Lung (tissue), 12 donors: ENCODE results near the gene PMM2. TPM values are rescaled to one million over a fixed set of nuclear protein-coding genes. Genes with fewer than 3 reads are reported as not detected.
A peak's percentile ranks its signal among the peaks of the same experiment; 100 is the strongest.
"Not testable (repeated sequence)": the region's sequence is repeated elsewhere in the genome, so short reads cannot be mapped to it uniquely, and the experiment has no call there.

Experiments used
- ATAC-seq: fragments of 200-7000 bp; cut with Tn5 transposase; one replicate; pipeline ENCODE4 v1.9.1; 2020; ENCODE audit warnings: moderate number of reproducible peaks; ENCODE audit not compliant: insufficient read depth, low FRiP score
- DNase-seq, 3 donors: peaks; one replicate each; pipeline ENCODE4 v3.0.0-alpha.2; 2013 to 2017
- H3K27ac ChIP-seq, 2 donors: one replicate each; pipeline ENCODE4 v1.5.1; 2013; ENCODE audit warnings: mild to moderate bottlenecking in 2 of 2, moderate library complexity in 2 of 2, control low read depth in 1 of 2, inconsistent platforms in 1 of 2, low read depth in 1 of 2, low read length in 1 of 2
- H3K27me3 ChIP-seq, 3 donors: one replicate each; pipeline ENCODE4 v1.5.1; 2013; ENCODE audit warnings: low read length in 2 of 3; ENCODE audit not compliant: control insufficient read depth in 3 of 3, insufficient read depth in 3 of 3
- H3K36me3 ChIP-seq, 4 donors: one replicate each; pipeline ENCODE4 v1.5.1; 2013; ENCODE audit warnings: low read length in 4 of 4, mild to moderate bottlenecking in 1 of 4, moderate library complexity in 1 of 4; ENCODE audit not compliant: control insufficient read depth in 4 of 4, insufficient read depth in 4 of 4
- H3K4me1 ChIP-seq, 5 donors: one replicate each; pipeline ENCODE4 v1.5.1; 2013; ENCODE audit warnings: low read length in 5 of 5, mild to moderate bottlenecking in 2 of 5, moderate library complexity in 1 of 5; ENCODE audit not compliant: control insufficient read depth in 5 of 5, insufficient read depth in 5 of 5
- H3K4me3 ChIP-seq: one replicate; pipeline ENCODE4 v1.5.1; 2013; ENCODE audit warnings: mild to moderate bottlenecking, control low read depth, moderate library complexity
- H3K9ac ChIP-seq, 2 donors: one replicate each; pipeline ENCODE4 v1.5.1; 2013; ENCODE audit warnings: low read length in 2 of 2, control low read depth in 1 of 2; ENCODE audit not compliant: insufficient read depth in 1 of 2
- H3K9me3 ChIP-seq, 4 donors: one replicate each; pipeline ENCODE4 v1.5.1; 2013; ENCODE audit warnings: low read length in 3 of 4, mild to moderate bottlenecking in 1 of 4, moderate library complexity in 1 of 4; ENCODE audit not compliant: control insufficient read depth in 4 of 4, insufficient read depth in 3 of 4
- CTCF ChIP-seq: IDR thresholded peaks from 2 replicates; pipeline ENCODE4 v1.5.1; 2012; ENCODE audit warnings: mild to moderate bottlenecking; ENCODE audit errors: control extremely low read depth, extremely low read depth
- WGBS, 2 donors: extraction: QIAGEN DNeasy Blood & Tissue Kit; methylation state at CpG; one replicate each; pipeline ENCODE4 v1.1.7; 2013; 5-methylcytosine and 5-hydroxymethylcytosine counted together
- polyA plus RNA-seq, 2 donors: library from polyadenylated mRNA; stranded (reverse); fragments of 200-250 nt; gene quantifications; one replicate each; pipeline ENCODE4 v1.2.1, GENCODE V29; 2013
- total RNA-seq, 2 donors: library from RNA; depleted of rRNA in 1 of 2; stranded (reverse); fragments of >200 nt in 1 of 2; gene quantifications; one replicate each; pipeline ENCODE4 v1.2.1, GENCODE V29; 2014 to 2021
- donor health status: control.
- donor health status: control.
- donor health status: Bipolar disorder and iron deficiency.
- donor health status: healthy.
- donor health status: DM: yes; HTN: yes; CAD: no.

Gene PMM2
- total and polyA plus RNA-seq, 4 donors, result 27.1 to 40.0 (median 32.0) TPM

GRCh38 chr16:8868416-8869211 lies 71.0 kb downstream of the PMM2 start, which contains the start of gene CARHSP1:
Gene CARHSP1, minus strand, starts transcription at chr16:8869006. Its CDS starts 9,678 bp downstream, at chr16:8859328.
- no peaks in the 10 kb centered on the region for H3K9me3 ChIP-seq
- peak within 1 kb of the TSS; percentile 60 to 87 for H3K27ac ChIP-seq
- H3K9ac ChIP-seq, result peak within 1 kb of the TSS; percentile 40 to 75
- peaks cover 0 to 4% (median 0%) of the 10 kb centered on the region in 4 donors for H3K36me3 ChIP-seq
- WGBS, 2 donors, result 1% methylated on average over 51 to 83 of the region's 83 CpGs
- H3K4me1 ChIP-seq, result peaks cover 0 to 36% (median 18%) of the 10 kb centered on the region in 5 donors
- peak within 1 kb of the TSS; percentile 66 for H3K4me3 ChIP-seq
- H3K27me3 ChIP-seq, result no peaks in the 10 kb centered on the region
- ATAC-seq (peak; percentile 94), DNase-seq (peak; percentile 94 to 96 (median 95))
- TF ChIP-seq CTCF, result no peak

GRCh38 chr16:8869212-8869987 lies 71.8 kb downstream of the PMM2 start:
- no peak for TF ChIP-seq CTCF
- DNase-seq, result peak in 1 of 3 donors; percentile 31

GRCh38 chr16:8869988-8870241 lies 72.3 kb downstream of the PMM2 start:
- 96 to 97% methylated on average over 10 of the region's 10 CpGs for WGBS, 2 donors
- H3K4me1 ChIP-seq, result peaks cover 0 to 27% (median 6%) of the 10 kb centered on the region in 5 donors

More at GRCh38 chr16:8869212-8869987, 71.8 kb downstream of the PMM2 start:
- H3K36me3 ChIP-seq, result no peaks in the 10 kb centered on the region
- H3K4me3 ChIP-seq, result no peak overlapping the region
- H3K9me3 ChIP-seq, result no peaks in the 10 kb centered on the region
- peak overlapping the region in 1 of 2 donors; percentile 66 for H3K27ac ChIP-seq
- peaks cover 0 to 28% (median 11%) of the 10 kb centered on the region in 5 donors for H3K4me1 ChIP-seq
- H3K27me3 ChIP-seq, result no peaks in the 10 kb centered on the region
- WGBS, 2 donors, result 23 to 28% methylated on average over 36 to 37 of the region's 37 CpGs
- ATAC-seq, result no peak
- peak overlapping the region in 1 of 2 donors; percentile 65 for H3K9ac ChIP-seq

GRCh38 chr16:8872071-8872470 lies 74.4 kb downstream of the PMM2 start:
- DNase-seq (no peak), ATAC-seq (no peak)
- TF ChIP-seq CTCF, result no peak
- H3K9me3 ChIP-seq, result no peaks in the 10 kb centered on the region
- no peaks in the 10 kb centered on the region for H3K27me3 ChIP-seq
- H3K4me1 ChIP-seq, result peaks cover 0 to 14% (median 1%) of the 10 kb centered on the region in 5 donors
- no peak overlapping the region for H3K4me3 ChIP-seq
- H3K9ac ChIP-seq, result no peak overlapping the region
- H3K36me3 ChIP-seq, result no peaks in the 10 kb centered on the region
- no peak overlapping the region for H3K27ac ChIP-seq
- 94 to 95% methylated on average over 5 of the region's 5 CpGs for WGBS, 2 donors

More at GRCh38 chr16:8869988-8870241, 72.3 kb downstream of the PMM2 start:
- H3K27me3 ChIP-seq, H3K4me3 ChIP-seq, H3K36me3 ChIP-seq, DNase-seq, H3K27ac ChIP-seq, H3K9ac ChIP-seq, ATAC-seq, H3K9me3 ChIP-seq: not testable (repeated sequence)
